GM21825 (cell line): ENCODE measurements around the gene EML3.
"Not testable (repeated sequence)": the region's sequence is repeated elsewhere in the genome, so short reads cannot be mapped to it uniquely, and the experiment has no call there.

Experiments used
- ATAC-seq: cut with Tn5 transposase; IDR thresholded peaks from one replicate; pipeline ENCODE4 v1.9.1; 2021; ENCODE audit warnings: mild to moderate bottlenecking, moderate library complexity; ENCODE audit not compliant: unreplicated experiment

EML3 gene, protein sequence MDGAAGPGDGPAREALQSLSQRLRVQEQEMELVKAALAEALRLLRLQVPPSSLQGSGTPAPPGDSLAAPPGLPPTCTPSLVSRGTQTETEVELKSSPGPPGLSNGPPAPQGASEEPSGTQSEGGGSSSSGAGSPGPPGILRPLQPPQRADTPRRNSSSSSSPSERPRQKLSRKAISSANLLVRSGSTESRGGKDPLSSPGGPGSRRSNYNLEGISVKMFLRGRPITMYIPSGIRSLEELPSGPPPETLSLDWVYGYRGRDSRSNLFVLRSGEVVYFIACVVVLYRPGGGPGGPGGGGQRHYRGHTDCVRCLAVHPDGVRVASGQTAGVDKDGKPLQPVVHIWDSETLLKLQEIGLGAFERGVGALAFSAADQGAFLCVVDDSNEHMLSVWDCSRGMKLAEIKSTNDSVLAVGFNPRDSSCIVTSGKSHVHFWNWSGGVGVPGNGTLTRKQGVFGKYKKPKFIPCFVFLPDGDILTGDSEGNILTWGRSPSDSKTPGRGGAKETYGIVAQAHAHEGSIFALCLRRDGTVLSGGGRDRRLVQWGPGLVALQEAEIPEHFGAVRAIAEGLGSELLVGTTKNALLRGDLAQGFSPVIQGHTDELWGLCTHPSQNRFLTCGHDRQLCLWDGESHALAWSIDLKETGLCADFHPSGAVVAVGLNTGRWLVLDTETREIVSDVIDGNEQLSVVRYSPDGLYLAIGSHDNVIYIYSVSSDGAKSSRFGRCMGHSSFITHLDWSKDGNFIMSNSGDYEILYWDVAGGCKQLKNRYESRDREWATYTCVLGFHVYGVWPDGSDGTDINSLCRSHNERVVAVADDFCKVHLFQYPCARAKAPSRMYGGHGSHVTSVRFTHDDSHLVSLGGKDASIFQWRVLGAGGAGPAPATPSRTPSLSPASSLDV

DNA sequence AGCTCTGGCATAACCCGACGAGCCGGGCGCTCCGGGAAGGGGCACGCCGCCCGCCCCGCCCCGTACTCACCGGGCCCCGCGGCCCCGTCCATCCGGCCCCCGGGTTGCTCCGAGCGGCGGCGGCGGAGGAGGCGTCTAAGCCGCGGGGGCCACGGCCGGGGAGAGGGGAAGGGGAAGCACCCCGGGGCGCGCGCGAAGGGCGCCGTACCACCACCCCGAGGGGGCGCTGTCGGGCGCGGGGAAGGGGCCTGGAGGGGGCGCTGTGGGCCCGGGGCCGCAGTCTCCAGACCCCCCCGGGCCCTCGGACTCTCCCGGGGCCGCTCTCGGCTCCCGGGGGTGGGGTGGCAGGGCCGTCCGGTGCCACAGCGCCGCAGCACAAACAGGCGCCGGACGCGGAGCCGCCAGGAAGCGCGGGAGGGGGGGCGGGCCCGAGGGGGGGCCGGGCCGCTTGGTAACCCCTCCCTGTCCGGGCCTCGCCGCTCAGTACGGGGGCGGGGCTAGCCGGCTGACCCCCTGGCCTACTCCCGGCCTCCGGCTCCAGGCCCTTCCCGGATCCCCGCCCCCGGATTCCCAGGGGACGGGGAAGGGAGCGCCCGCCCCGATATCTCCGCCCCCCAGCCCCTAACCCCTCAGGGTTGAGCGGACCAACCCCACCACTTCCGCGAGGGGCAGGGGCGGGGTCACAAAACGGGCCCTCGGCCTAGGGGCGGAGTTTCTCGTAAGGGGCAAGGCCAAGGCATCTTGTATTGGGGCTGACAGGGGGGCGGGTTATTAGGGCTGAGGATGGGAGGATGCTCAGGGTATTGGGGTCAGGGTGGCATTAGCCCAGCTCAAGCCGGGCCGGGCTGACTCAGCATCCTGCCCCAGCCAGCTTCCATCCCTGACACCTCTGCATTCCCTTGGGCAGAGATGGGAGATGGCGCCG lies at the start of gene EML3, which contains the start of gene ROM1:
Gene EML3, minus strand, starts transcription at position 410 of the 925 bp plus-strand sequence. Its CDS starts 318 bp downstream, at position 92.
Gene ROM1, plus strand, starts transcription at position 892 of the 925 bp plus-strand sequence. Its CDS starts 25 bp downstream, at position 917.
- ATAC-seq: peak; percentile 58

DNA sequence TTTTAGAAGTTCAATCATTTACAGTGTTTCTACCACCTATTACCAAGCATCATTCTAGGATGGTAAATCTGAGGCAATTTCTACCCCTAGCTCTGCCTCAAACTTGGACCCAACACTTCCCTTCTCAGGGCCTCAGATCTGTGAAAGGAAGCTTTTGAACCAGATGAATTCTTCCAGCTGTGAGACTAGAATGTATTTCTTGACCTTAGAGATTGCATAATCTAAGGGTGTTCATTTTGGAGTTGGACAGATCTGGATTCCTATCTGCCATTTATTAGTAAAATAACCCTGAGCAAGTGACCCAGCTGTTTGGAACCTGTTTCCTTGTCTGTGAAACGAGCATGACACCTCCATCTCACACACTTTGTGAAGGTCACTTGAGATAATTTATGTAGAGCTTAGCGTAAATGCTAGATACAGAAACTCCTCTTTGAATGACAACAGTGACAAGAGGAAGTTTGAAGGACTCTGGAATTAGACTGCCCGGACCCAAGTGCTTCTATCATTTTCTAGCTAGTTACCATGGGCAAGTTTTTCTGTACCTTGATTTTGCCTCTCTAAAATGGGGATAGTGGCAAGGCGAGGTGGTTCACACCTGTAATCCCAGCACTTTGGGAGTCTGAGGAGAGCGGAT lies 44.3 kb upstream of the EML3 start:
- no peak for ATAC-seq

DNA sequence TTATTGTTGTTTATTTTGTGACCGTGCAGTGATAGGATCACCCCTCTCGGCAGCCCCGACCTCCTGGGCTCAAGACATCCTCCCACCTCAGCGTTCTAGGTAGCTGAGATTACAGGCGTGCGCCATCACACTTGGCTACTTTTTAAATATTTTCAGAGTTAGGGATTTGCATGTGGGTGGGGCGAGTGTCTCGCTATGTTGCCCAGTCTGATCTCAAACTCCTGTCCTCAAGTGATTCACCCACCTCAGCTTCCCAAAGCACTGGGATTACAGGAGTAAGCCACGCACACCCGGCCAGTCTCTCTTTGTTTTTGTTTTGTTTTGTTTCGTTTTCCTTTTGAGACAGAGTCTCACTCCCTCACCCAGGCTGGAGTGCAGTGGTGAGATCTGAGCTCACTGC lies 41.7 kb upstream of the EML3 start:
- ATAC-seq: no peak

DNA sequence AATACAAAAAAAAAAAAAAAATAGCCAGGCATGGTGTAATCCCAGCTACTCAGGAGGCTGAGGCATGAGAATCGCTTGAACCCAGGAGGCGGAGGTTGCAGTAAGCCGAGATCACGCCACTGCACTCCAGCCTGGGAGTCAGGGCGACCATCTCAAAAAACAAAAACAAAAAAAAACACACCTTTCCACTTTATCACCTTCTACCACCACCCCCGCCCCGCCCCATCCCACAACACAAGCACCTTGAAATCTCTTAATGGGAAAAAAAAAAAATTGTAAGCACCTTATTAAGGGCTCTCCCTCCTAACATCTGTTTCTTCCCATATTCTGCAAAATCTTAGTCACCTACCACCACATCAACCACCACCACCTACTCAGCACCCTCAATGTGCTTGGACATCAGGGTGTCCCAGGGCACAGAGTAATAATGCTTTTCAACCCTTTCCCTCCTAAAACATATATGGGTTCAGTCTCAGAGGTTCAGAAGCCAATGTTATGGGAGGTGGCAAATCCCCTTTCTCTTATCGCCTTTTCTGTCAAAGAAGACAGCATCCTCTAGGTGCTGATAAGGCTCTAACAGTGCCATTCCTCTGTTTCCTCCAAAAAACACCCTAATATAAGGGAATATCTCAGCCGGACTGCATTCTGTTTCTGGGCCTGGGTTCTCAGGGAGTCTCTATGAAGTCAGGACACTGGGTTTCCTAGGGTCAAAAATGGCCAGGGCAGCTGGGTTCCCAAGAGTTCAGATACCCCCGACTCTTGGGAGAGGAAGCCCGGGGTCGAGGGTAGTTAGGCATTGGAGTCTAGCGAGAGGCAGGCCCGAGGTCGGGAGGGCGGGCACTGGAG lies 39.8 kb upstream of the EML3 start:
- no peak for ATAC-seq

DNA sequence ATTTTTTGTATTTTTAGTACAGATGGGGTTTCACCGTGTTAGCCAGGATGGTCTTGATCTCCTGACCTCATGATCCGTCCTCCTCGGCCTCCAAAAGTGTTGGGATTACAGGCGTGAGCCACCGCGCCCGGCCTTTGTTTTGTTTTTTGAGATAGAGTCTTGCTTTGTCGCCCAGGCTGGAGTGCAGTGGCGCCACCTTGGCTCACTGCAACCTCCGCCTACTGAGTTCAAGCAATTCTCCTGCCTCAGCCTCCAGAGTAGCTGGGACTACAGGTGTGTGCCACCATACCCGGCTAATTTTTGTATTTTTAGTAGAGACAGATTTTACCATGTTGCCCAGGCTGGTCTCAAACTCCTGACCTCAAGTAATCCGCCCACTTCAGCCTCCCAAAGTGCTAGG lies 37.7 kb upstream of the EML3 start:
- ATAC-seq: not testable (repeated sequence)

DNA sequence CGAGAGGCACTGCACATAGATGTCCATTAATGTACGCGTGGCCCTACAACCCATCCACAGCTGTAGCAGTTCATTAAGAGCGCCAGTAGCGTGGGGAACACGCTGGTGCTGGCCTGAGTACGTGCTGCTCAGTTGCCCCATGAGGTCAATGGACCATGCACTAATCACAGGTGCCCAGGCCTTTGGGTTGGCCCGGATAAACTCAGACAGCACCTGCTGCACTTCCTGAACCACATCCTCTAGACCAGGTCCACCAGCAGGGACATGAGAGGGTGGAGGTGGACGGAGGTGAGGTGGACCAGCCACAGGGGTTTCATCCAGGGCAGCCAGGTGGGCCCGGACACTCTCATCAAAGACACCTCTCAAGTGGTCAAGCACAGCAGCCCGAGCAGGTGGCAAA lies 36.9 kb upstream of the EML3 start:
- no peak for ATAC-seq

DNA sequence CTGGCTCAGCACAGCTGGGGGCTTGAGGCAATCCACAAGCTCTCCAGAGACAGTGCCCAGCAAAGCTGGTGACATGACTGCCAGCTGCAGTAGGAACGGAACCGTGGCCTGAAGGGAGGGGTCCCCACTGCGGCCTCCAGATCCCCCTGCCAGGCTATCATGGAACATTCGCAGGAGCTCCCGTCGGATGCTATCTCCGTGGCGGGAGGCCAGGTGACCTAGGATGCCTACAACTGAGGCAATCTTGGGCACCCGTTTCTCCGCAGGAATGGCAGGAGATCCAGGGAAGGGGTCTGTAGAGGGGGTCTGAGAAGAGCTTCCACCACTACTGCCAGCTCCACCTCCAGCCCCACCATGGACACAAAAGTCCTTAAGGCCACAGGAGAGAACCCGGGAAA lies 36.4 kb upstream of the EML3 start:
- no peak for ATAC-seq

DNA sequence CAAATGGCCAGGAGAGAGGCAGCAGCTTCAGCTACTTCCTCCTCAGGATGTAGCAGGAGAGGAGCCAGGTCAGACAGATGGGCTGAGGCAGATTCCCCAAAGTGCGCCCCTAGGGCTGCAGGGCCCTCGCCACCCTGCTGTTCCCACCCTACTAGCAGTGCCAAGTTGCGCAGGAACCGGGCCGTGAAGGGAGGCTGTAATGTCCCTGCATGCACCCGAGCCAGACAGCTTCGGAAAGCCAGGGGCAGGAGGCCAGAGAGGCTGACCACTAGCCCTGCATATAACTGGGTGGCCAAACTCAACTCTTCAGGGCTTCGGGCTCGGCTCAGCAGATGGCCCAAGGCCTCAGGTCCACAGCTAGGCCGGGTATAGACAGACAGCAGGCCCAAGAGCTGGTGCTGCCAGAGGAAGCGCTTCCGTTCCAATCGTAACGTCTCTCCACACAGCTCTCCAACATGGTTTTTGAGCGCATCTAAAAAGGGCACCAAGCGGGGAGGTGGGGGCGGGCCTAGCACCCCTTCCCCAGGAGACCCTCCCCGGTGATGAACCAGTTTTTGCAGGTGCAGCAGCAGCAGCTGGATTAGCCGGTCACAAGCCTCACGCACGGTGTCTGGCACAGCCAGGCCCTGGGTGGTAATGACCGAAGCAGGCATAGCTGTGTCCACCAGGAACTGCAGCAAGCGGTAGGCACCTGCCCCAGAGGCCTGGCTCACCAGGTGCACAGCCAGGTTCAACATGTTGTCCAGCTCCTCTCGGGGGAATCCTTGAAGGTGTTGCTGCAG lies 35.8 kb upstream of the EML3 start:
- ATAC-seq: no peak

DNA sequence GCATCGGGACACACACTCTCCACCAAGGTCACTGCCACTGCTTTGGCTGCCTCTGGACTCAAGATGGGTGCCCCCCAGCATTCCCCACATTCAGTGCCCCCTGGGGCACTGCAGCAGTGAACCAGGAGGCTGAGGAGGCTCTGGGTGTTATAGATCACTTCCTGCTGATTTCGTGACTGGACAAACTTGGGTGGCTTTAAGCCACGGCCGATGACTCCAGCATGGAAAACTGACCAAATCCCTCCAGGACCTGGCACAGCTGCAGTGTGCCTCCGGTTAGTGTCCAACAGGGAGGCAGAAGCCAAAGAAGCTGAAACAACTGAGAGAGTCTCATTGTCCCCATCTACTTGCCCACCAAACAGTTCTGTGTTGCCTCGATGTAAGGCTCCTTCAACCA lies 35.0 kb upstream of the EML3 start:
- no peak for ATAC-seq

DNA sequence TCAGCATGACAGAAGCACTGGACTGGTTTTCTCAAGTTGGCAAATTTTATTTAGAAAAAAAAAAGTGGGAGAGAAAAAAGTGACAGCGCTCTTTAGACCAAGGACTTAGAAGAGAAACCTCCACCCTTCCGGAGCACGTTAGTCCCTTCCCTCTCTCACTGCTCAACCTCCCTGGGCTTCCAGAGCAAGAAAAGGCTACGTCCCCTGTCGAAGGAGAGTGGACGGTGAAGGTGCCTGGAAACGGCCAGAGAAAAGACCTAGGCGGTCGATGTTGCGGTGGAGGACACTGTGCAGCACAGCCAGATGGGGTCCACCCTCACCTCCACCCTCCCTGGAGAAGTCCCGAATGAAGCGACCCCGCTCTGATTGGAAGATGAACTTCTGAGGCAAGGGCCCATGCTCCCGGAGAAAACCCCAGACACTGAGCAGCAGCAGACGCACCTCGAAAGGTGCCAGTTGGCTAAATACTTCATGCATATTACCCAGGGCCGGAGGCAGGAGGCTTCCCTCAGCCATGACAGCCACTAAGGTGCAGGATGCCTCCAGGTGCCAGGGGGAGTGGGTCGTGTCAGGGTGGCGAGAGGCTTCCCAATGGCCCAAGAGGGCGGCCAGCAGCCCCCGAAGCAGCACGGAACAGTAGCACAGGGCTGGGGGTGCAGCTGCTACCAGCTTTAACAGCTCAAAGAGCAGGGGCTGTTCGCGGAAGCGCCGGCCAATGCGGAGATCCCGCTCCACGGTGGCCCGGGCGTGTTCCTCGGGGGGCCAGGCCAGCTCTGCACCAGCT lies 34.4 kb upstream of the EML3 start:
- ATAC-seq: no peak

DNA sequence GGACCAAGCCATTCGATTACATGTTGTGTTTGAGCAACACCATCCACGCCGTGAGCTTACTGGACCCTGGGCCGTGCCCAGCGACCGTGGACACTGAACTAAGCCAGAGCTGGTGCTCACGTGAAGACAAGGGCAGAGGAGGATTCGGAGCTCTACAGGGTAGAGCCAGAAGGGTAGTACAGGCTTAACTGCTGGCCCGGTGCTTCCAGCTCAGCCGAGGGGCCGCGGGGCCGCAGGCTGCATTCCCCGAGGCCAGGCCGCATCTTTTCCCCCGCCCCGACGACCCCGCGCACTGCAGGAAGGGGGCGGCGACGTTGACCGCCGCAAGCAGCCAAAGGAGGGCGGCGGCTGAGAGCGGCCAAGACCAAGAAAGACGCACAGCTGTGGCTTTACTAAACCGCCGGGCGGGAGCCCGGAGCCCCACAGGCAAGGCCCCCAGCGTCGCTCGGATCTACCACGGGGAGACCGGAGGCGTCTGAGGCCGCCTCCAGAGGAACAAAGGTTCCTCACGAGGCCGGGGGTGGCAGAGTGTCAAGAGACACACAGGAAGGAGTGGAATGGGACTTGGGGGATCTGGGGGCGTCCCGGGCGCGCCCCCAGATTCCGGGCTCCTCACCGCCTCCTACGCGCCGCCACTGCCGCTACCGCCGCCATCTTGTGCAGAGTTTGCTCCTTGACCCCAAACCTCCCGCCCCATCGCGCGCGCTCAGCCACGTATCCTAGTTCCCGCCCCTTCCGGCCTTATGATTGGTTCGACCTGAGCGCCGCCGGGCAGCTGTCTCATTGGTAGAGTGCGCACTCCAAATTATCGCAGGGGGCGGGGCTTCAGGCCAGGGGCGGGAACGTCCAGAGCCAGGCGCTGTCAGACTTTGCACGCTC lies 33.6 kb upstream of the EML3 start, which contains the start of gene GANAB:
Gene GANAB, minus strand, starts transcription at position 668 of the 879 bp plus-strand sequence. Its CDS starts 14 bp downstream, at position 654.
- ATAC-seq: peak; percentile 87

DNA sequence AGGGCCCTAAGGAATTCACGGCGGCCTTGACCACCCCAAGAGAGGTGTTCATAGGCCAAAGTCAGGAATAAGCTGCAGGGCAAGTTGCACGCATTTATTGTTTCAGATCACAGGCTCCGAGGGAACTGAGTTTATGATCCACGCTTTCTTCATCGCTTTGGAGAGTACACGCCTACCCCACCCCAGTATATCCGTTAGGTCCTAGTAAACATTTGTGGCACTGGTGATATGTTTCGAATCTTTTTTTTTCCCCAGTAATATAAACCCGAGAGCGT lies 33.0 kb upstream of the EML3 start:
- no peak for ATAC-seq

DNA sequence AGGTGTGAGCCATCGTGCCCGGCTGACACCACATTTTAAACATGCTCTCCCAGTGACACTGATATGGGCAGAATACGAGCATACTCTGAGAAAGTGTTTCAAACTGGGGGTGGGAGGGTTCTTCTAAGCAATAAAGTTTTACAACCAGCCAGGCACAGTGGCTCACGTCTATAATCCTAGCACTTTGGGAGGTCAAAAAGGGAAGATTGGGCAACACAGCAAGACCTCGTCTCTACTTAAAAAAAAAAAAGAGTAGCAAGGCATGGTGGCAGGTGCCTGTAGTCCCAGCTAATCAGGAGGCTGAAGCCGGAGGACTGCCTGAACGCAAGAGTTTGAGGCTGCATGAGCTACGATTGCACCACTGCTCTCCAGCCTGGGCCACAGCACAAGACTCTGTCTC lies 31.6 kb upstream of the EML3 start:
- ATAC-seq: no peak

DNA sequence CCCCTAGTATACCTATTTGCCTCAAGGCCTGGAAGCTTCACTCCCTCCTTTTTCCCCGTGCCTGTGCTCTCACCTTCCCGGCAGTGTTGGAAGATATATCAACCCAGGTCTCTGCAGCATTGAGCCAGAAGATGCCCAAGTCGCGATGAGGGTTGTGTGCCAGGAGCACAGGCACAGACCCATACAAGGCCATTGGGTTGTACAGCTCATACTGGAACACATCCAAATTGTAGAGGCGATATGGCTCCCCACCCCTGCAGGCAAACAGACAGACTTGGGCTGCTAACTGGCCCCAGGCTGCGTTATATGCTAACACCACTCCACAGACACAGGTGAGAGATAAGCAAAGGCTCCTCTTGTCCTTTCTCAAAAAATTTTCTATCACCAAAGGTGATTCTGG lies 19.9 kb upstream of the EML3 start:
- no peak for ATAC-seq

DNA sequence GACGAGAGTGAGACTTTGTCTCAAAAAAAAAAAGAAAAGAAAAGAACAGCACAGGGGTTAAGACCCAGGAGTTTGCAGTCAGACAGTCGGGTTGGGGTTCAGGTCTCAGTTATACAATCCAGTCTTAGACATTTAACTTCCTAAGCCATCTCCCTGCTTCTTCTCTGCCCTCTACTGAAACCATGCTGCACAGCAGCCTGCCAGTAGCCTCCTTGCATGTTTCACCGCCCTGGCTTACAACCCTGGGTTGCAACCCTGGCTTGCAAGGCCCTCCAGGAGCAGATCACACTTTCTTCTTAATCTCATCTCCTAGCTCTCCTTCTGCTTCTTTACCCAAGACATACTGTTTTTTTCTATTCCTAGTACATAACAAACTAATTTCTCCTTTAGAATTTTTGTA lies 15.1 kb upstream of the EML3 start:
- ATAC-seq: no peak

DNA sequence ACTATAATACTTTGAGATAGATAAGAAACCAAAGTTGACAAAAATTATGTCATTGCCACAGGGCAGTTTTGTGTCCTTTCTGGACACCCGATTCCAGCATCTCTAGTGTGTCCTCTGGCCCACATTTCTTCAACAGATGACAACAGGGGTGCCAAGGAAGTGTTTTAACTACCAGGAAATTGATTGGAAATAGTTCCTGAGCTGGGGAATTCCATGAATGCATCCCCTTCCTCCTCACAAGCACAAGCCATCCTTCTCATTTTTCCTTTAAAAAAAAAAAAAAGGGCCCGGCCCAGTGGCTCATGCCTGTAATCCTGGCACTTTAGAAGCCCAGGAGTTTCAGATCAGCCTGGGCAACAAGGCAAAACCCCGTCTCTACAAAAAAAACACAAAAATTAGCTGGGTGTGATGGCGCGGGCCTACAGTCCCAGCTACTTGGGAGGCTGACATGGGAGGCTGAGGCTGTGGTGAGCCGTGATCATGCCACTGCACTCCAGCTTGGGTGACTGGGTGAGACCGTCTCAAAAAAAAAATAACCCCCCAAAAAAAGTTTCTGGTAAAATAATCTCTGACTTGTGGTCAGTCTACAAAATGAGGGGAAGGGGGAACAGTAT lies 10.0 kb upstream of the EML3 start:
- ATAC-seq: no peak
